IPS-15b (cell line): Measurements from ENCODE around the gene NUTM2A.
"Not testable (repeated sequence)": the region's sequence is repeated elsewhere in the genome, so short reads cannot be mapped to it uniquely, and the experiment has no call there.

Experiments
- H3K27me3 ChIP-seq: one replicate; pipeline ENCODE4 v1.6.1; 2013; ENCODE audit warnings: low read length; ENCODE audit not compliant: control insufficient read depth, insufficient read depth
- H3K36me3 ChIP-seq: one replicate; pipeline ENCODE4 v1.6.1; 2013; ENCODE audit warnings: low read length; ENCODE audit not compliant: control insufficient read depth, insufficient read depth
- H3K4me1 ChIP-seq: one replicate; pipeline ENCODE4 v1.6.1; 2013; ENCODE audit warnings: mild to moderate bottlenecking, low read length; ENCODE audit not compliant: control insufficient read depth, insufficient read depth
- H3K4me3 ChIP-seq: one replicate; pipeline ENCODE4 v1.5.1; 2013; ENCODE audit warnings: low read depth, low read length
- H3K9ac ChIP-seq: one replicate; pipeline ENCODE4 v1.6.1; 2013; ENCODE audit warnings: low read depth, mild to moderate bottlenecking, low read length
- H3K9me3 ChIP-seq: one replicate; pipeline ENCODE4 v1.6.1; 2013; ENCODE audit warnings: mild to moderate bottlenecking, low read length; ENCODE audit not compliant: control insufficient read depth, insufficient read depth

NUTM2A gene

GRCh38 chr10:87225148-87225547, at the start of gene NUTM2A:
TSS of gene NUTM2A (plus strand) at chr10:87225448. CDS start at chr10:87225831, 383 bp downstream.
- H3K36me3 ChIP-seq, H3K9ac ChIP-seq, H3K4me1 ChIP-seq, H3K9me3 ChIP-seq, H3K27me3 ChIP-seq, H3K4me3 ChIP-seq: not testable (repeated sequence)

- H3K4me3 ChIP-seq: not testable (repeated sequence)
Measured at GRCh38 chr10:87177587-87177986, 47.7 kb upstream of the NUTM2A start.

GRCh38 chr10:87184421-87184820, 40.8 kb upstream of the NUTM2A start:
- H3K4me1 ChIP-seq, H3K36me3 ChIP-seq: not testable (repeated sequence)

More at GRCh38 chr10:87177587-87177986, 47.7 kb upstream of the NUTM2A start:
- H3K4me1 ChIP-seq, H3K27me3 ChIP-seq, H3K36me3 ChIP-seq, H3K9ac ChIP-seq, H3K9me3 ChIP-seq: not testable (repeated sequence)

GRCh38 chr10:87186016-87186415, 39.2 kb upstream of the NUTM2A start:
- H3K4me1 ChIP-seq, H3K4me3 ChIP-seq, H3K9me3 ChIP-seq, H3K36me3 ChIP-seq, H3K27me3 ChIP-seq, H3K9ac ChIP-seq: not testable (repeated sequence)

More at GRCh38 chr10:87184421-87184820, 40.8 kb upstream of the NUTM2A start:
- H3K27me3 ChIP-seq, H3K9me3 ChIP-seq, H3K4me3 ChIP-seq, H3K9ac ChIP-seq: not testable (repeated sequence)

GRCh38 chr10:87187573-87187972, 37.7 kb upstream of the NUTM2A start:
- not testable (repeated sequence) for H3K27me3 ChIP-seq, H3K4me1 ChIP-seq, H3K9me3 ChIP-seq, H3K36me3 ChIP-seq, H3K4me3 ChIP-seq, H3K9ac ChIP-seq

GRCh38 chr10:87191841-87192240, 33.4 kb upstream of the NUTM2A start:
- H3K27me3 ChIP-seq, H3K9ac ChIP-seq: not testable (repeated sequence)

GRCh38 chr10:87200924-87201323, 24.3 kb upstream of the NUTM2A start:
- not testable (repeated sequence) for H3K9ac ChIP-seq, H3K4me1 ChIP-seq, H3K36me3 ChIP-seq, H3K4me3 ChIP-seq, H3K27me3 ChIP-seq, H3K9me3 ChIP-seq

More at GRCh38 chr10:87191841-87192240, 33.4 kb upstream of the NUTM2A start:
- H3K4me3 ChIP-seq, H3K9me3 ChIP-seq, H3K36me3 ChIP-seq, H3K4me1 ChIP-seq: not testable (repeated sequence)

- not testable (repeated sequence) for H3K9ac ChIP-seq, H3K36me3 ChIP-seq, H3K4me1 ChIP-seq, H3K9me3 ChIP-seq, H3K4me3 ChIP-seq, H3K27me3 ChIP-seq
Measured at GRCh38 chr10:87204801-87205200, 20.4 kb upstream of the NUTM2A start.

GRCh38 chr10:87206922-87207321, 18.3 kb upstream of the NUTM2A start:
- H3K4me3 ChIP-seq, H3K9me3 ChIP-seq, H3K36me3 ChIP-seq, H3K27me3 ChIP-seq, H3K9ac ChIP-seq, H3K4me1 ChIP-seq: not testable (repeated sequence)

GRCh38 chr10:87210309-87210708, 14.9 kb upstream of the NUTM2A start:
- H3K9me3 ChIP-seq, H3K4me3 ChIP-seq, H3K4me1 ChIP-seq, H3K9ac ChIP-seq, H3K27me3 ChIP-seq, H3K36me3 ChIP-seq: not testable (repeated sequence)

GRCh38 chr10:87211848-87212247, 13.4 kb upstream of the NUTM2A start:
- not testable (repeated sequence) for H3K36me3 ChIP-seq, H3K4me3 ChIP-seq, H3K9me3 ChIP-seq, H3K9ac ChIP-seq, H3K27me3 ChIP-seq, H3K4me1 ChIP-seq

GRCh38 chr10:87213150-87213765, 12.0 kb upstream of the NUTM2A start:
- H3K4me3 ChIP-seq, H3K27me3 ChIP-seq, H3K4me1 ChIP-seq, H3K9ac ChIP-seq, H3K9me3 ChIP-seq, H3K36me3 ChIP-seq: not testable (repeated sequence)

- not testable (repeated sequence) for H3K4me3 ChIP-seq, H3K36me3 ChIP-seq, H3K27me3 ChIP-seq, H3K9ac ChIP-seq, H3K9me3 ChIP-seq, H3K4me1 ChIP-seq
Measured at GRCh38 chr10:87213806-87214205, 11.4 kb upstream of the NUTM2A start.
